Uterus (tissue), 4 donors: ENCODE measurements around the gene DLG1. TPM values are rescaled to one million over a fixed set of nuclear protein-coding genes. Genes with fewer than 3 reads are reported as not detected.

Source experiments
- DNase-seq, 2 donors: peaks; one replicate each; pipeline ENCODE4 v3.0.0-alpha.2; 2019 to 2020
- H3K27ac ChIP-seq, 2 donors: fragments of 200-600 bp; sonication (generic); 1 replicate in 1 of 2; 2 replicates in 1 of 2; pipeline ENCODE4 v1.5.1; 2016 to 2018
- H3K27me3 ChIP-seq, 2 donors: fragments of 200-600 bp; sonication (generic); one replicate each; pipeline ENCODE4 v1.5.1; 2018 to 2019; ENCODE audit warnings: control low read depth in 1 of 2
- H3K36me3 ChIP-seq, 2 donors: fragments of 200-600 bp; sonication (generic); one replicate each; pipeline ENCODE4 v1.5.1; 2019; ENCODE audit warnings: control low read depth in 1 of 2
- H3K4me1 ChIP-seq, 2 donors: fragments of 200-600 bp; sonication (generic); one replicate each; pipeline ENCODE4 v1.5.1; 2018 to 2019; ENCODE audit warnings: control low read depth in 1 of 2
- H3K4me3 ChIP-seq, 2 donors: fragments of 200-600 bp; sonication (generic); 1 replicate in 1 of 2; 2 replicates in 1 of 2; pipeline ENCODE4 v1.5.1; 2018 to 2019; ENCODE audit warnings: mild to moderate bottlenecking in 1 of 2
- H3K9me3 ChIP-seq, 2 donors: fragments of 200-600 bp; sonication (generic); one replicate each; pipeline ENCODE4 v1.5.1; 2019; ENCODE audit warnings: control low read depth in 1 of 2
- CTCF ChIP-seq, 4 experiments: fragments of 200-600 bp in 2 of 4; fragments of 450-650 bp in 2 of 4; sonication (generic) in 2 of 4; IDR thresholded peaks; one replicate each; pipeline ENCODE4 v1.5.1; 2016 to 2019; ENCODE audit warnings: antibody characterized with exemption in 4 of 4, mild to moderate bottlenecking in 2 of 4, moderate library complexity in 1 of 4
- POLR2A ChIP-seq, 2 donors: fragments of 450-650 bp; IDR thresholded peaks; one replicate each; pipeline ENCODE4 v1.6.1; 2016; ENCODE audit warnings: antibody characterized with exemption in 2 of 2, mild to moderate bottlenecking in 1 of 2, moderate library complexity in 1 of 2
- intact Hi-C: fragments of 100-400 bp; cut with DNase I; formaldehyde crosslinking; loops from one replicate; pipeline ENCODE4 v1.15.1; 2023; ENCODE audit warnings: low total_unique reads
- total RNA-seq, 4 donors: library from RNA; depleted of rRNA in 3 of 4; stranded (reverse); fragments of >200 nt in 3 of 4; gene quantifications; one replicate each; pipeline versions ENCODE4 v1.1.0 to v1.2.4, GENCODE V29; 2014 to 2023
- donor health status: DM: yes; HTN: yes; CAD: no.

The DLG1 gene
- total RNA-seq, 4 donors from 2014 or later: 24.1 to 139 (median 82.9) TPM

GRCh38 chr3:197222937-197223370 lies 75.5 kb downstream of the DLG1 start:
- intact Hi-C loops: no loop called here
- TF ChIP-seq POLR2A (IDR thresholded peaks at IDR 0.05) (no peak), CTCF (IDR thresholded peaks at IDR 0.05) (no peak)
- H3K27ac ChIP-seq: no peak overlapping the region
- H3K4me1 ChIP-seq: no peaks in the 10 kb centered on the region
- H3K4me3 ChIP-seq: no peak overlapping the region
- no peaks in the 10 kb centered on the region for H3K9me3 ChIP-seq
- DNase-seq: no peak
- H3K27me3 ChIP-seq: no peaks in the 10 kb centered on the region
- H3K36me3 ChIP-seq: no peaks in the 10 kb centered on the region

- H3K36me3 ChIP-seq: no peaks in the 10 kb centered on the region
- H3K4me1 ChIP-seq: no peaks in the 10 kb centered on the region
- no peak for TF ChIP-seq POLR2A (IDR thresholded peaks at IDR 0.05)
- no peak for TF ChIP-seq CTCF (IDR thresholded peaks at IDR 0.05)
- H3K4me3 ChIP-seq: no peak overlapping the region
- no peak for DNase-seq
- intact Hi-C loops: no loop called here
- no peaks in the 10 kb centered on the region for H3K27me3 ChIP-seq
- H3K27ac ChIP-seq: no peak overlapping the region
- no peaks in the 10 kb centered on the region for H3K9me3 ChIP-seq
Measured at GRCh38 chr3:197219619-197220018, 78.8 kb downstream of the DLG1 start.

GRCh38 chr3:197218210-197218609 lies 80.2 kb downstream of the DLG1 start:
- Histone ChIP-seq H3K36me3 (no peaks in the 10 kb centered on the region), H3K9me3 (no peaks in the 10 kb centered on the region), H3K4me3 (no peak overlapping the region), H3K27ac (no peak overlapping the region), H3K27me3 (no peaks in the 10 kb centered on the region), H3K4me1 (no peaks in the 10 kb centered on the region)
- no peak for TF ChIP-seq POLR2A (IDR thresholded peaks at IDR 0.05)
- no peak for TF ChIP-seq CTCF (IDR thresholded peaks at IDR 0.05)
- no peak for DNase-seq
- intact Hi-C loops: no loop called here

- intact Hi-C loops: no loop called here
- DNase-seq: no peak
- Histone ChIP-seq H3K9me3 (no peaks in the 10 kb centered on the region), H3K36me3 (no peaks in the 10 kb centered on the region), H3K4me1 (no peaks in the 10 kb centered on the region), H3K27me3 (no peaks in the 10 kb centered on the region), H3K4me3 (no peak overlapping the region), H3K27ac (no peak overlapping the region)
- TF ChIP-seq POLR2A (IDR thresholded peaks at IDR 0.05) (no peak), CTCF (IDR thresholded peaks at IDR 0.05) (no peak)
Measured at GRCh38 chr3:197216914-197217313, 81.5 kb downstream of the DLG1 start.

GRCh38 chr3:197216169-197216860 lies 82.1 kb downstream of the DLG1 start:
- no peak for TF ChIP-seq CTCF (IDR thresholded peaks at IDR 0.05)
- TF ChIP-seq POLR2A (IDR thresholded peaks at IDR 0.05): no peak
- intact Hi-C loops: no loop called here
- H3K27me3 ChIP-seq: no peaks in the 10 kb centered on the region
- no peaks in the 10 kb centered on the region for H3K36me3 ChIP-seq
- H3K4me3 ChIP-seq: no peak overlapping the region
- no peaks in the 10 kb centered on the region for H3K9me3 ChIP-seq
- no peaks in the 10 kb centered on the region for H3K4me1 ChIP-seq
- no peak for DNase-seq
- H3K27ac ChIP-seq: no peak overlapping the region
